DLD1 (cell line): Measurements from ENCODE around the gene DNAJC17.

ENCODE experiments used
- in situ Hi-C: cut with HindIII; loops from 2 replicates; pipeline ENCODE4 v1.10.0; 2017; ENCODE audit warnings: low sequenced_read_pairs

Gene DNAJC17

DNA sequence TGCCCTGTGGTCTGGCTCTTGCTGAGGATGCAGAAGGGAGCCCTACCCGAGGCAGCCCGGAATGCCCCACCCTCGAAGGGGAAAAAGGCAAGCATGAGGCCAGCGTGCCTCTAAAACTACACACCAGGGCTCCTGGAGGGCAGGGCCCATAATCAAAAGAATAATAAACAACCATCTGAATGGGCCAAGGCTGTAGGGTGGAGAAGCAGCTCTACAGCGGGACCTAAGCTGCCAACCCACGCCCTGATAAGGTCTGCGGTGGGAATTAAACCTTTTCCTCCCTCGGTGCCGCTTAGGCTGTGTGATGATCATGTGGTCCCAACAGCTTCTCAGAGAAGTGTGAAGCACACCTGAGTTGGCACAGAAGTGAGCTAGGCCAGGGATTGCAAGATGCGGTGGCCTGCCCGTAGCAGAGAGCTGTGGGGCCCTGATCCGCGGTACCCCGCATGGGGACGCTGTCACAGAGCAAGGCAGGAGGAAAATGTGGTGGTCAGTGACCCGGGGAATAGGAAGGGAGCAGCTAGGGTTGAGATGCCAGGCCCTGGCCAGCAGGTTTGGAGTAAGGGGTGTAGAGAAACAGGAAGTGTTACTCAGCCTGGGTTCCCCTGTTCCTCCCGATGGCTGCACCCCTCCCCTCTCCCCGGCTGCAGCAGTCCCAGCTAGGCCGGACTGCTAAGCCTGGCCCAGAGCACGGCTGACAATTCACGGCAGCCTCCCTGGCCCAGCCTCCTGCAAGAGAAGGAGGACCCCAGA lies 38.6 kb downstream of the DNAJC17 start:
- in situ Hi-C loops: no loop called here

DNA sequence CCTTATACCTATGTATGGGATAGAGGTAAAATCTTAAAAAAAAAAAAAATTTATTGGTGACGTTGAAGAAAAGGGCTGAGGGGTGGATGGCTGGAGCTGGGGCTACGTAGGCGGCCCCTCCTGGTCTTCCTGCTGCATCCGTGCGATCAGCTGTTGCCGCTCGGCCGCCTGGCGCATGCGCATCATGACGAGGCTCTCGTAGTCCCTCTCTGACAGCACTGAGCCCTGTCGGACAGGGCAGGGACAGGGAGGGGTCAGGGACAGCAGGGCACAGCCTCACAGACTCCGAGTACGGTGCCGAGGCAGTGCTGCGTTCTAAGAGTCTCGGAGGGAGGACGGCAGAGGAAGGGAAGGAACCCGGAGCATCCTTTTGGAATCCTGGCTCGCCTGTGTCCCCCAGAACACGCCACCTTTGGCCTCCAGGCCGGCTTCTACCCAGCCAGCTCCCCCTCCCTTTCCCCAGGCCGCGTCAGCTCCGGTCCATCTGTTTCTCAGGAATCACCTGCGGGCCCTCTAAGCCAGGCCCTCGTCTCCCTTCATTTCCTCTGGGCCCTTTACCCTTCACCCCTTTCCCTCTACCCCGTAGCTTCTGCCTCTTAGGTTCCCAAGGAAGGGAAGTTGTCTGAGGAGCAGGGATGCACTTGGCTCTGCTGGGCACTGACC lies 39.3 kb downstream of the DNAJC17 start:
- in situ Hi-C loops: no loop called here

DNA sequence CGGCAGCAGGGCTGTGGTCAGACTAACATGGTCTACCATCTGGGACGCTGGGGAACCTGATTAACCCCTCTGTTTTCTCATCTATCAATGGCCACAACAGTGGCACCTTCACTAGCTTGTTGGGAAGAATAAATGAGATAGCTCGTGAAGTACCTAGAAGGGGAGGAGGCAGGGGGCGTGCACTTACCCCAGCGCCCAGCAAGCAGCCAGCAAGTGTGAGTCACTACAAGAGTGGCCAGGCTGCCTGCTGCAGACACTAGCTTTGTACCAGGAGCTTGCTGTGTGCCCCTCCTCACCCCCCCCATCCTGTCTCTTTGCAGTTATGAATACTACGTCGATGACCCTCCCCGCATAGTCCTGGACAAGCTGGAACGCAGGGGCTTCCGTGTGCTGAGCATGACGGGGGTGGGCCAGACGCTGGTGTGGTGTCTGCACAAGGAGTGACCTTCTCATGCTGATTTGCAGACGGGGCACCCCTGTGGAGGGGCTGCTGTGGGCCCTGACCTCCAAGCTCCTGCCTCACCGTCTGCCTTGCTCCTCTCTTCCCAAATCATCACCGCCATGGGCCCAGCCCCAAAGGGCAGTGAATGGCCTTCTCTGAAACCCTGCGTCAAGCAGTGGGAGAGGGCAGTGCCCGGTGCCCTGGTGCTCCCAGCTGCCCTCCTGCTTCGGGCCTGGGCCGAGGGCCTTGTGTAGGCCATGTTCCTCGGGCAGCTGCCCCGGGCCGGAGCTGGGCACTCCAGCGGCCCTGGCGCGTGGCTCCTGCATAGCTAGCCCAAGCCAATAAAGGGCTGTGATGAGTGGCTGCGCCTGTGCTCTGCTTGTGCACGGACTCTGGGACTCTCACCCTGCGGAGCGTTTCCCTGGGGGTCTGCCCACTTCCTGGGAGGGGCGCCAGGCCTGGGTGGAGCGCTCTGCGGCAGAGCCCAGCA lies 40.1 kb downstream of the DNAJC17 start:
- in situ Hi-C loops: no loop called here

GRCh38 chr15:40766194-40766815 lies 41.0 kb downstream of the DNAJC17 start:
- in situ Hi-C loops: no loop called here

- in situ Hi-C loops: no loop called here
Measured at GRCh38 chr15:40764629-40765103, 42.6 kb downstream of the DNAJC17 start.

DNA sequence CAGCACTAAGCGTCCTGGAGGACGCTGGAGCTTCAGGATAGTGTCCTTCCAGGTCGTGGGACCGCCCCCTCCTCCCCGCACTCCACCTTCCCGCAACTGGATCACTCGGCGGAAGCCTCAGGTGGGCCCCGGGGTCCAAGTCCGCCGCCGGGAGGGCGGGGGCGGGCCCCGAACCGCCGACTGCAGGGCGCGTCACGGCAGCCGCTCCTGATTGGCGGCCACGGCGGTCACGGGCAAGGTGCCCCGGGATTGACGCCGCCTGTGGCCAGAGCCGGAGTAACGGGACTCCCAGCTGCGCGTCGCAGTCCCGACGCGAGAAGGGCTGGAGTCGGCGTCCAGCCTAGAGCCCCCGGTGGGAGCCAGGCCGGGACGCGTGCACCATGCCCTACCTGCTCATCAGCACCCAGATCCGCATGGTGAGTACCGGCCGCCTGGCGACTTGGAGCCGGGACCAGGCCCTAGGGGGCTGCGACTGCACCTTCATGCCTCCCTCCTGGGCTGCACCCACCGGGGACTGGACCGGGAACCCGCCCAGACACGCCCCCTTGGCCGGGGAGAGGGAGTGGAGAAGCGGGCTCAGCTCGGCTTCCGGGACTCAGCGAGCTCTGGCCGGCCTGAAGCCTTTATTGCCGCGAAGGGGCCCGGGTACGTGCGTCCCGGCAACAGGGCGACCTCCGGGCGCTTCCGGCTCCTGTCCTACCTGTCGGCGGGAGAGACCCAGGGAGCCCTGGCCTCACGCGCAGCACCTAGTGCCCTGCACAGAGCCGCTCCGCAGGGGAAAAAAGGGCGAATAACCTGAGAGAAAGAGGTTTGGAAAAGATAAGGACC lies 43.3 kb downstream of the DNAJC17 start, which contains the start of gene GCHFR:
Gene GCHFR, plus strand, starts transcription at position 268 of the 828 bp plus-strand sequence. Its CDS starts 113 bp downstream, at position 381.
- in situ Hi-C loops: no loop called here

GRCh38 chr15:40762919-40763800 lies 44.1 kb downstream of the DNAJC17 start:
- in situ Hi-C loops: no loop called here

- in situ Hi-C loops: no loop called here
Measured at GRCh38 chr15:40759961-40760360, 47.3 kb downstream of the DNAJC17 start.

GRCh38 chr15:40756938-40757337 lies 50.3 kb downstream of the DNAJC17 start:
- in situ Hi-C loops: no loop called here

- in situ Hi-C loops: no loop called here
Measured at GRCh38 chr15:40755812-40756208, 51.5 kb downstream of the DNAJC17 start.

DNA sequence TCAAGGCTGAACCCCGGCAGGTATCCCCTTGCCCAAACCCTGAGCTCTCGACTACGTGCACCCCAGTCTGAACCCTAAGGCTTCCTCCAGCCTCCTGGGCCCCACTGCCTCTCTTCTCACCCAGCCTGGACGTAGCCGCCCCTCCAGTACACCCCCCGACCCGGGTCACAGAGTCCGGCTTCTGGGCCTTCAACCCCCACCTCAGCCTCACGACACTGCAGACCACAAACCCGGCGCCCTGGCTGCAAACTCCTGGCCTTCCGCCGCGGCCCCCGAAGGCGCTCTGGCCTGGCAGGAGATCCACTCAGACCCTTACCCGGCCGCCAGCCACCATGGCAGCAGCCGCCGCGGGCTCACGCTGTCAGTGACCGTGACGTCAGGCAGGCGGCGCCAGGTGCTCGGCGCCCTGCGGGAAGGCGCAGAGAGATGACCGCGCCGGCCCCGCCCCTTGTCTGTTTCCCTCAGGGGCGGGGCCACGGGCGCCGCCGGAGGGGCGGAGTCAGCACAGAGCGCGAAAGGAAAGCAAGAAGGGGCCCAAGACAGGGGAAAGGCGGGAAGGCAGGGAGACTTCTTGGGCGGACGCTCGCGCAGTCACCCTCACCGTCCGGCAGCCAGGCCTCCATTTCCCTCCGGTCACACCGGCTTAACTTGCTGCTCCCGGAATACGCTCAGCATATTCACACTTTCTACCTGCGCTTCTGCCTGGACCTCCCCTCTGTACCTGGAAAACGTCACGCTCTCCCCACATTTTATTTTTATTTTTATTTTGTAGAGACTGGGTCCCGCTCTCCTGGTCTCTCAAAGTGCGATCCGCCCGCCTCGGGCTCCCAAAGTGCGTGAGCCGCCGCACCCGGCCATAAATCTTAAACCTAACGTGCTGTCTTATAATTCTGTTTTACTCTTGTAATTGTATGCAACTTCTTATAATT lies 52.1 kb downstream of the DNAJC17 start, which contains the start of gene RMDN3:
Gene RMDN3, minus strand, starts transcription at position 372 of the 929 bp plus-strand sequence. CDS start 471 bp downstream, outside the sequence.
- in situ Hi-C loops: no loop called here

DNA sequence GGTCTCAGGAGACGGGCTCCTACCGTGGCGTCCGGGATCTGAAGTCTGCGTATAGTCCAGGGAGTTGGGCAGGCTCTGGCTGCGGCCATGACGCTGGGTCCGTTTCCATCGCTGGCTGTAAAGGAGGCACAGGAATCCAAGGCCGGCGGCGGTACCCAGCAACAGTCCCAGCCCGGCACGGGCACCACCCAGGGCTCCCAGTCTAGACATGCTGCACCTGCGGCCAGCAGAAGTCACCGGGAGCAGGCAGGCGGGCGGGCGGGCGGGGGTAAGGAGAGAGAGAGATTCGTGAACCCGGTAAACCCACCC lies 52.7 kb downstream of the DNAJC17 start:
- in situ Hi-C loops: no loop called here

GRCh38 chr15:40751745-40752144 lies 55.5 kb downstream of the DNAJC17 start:
- in situ Hi-C loops: no loop called here

- in situ Hi-C loops: no loop called here
Measured at GRCh38 chr15:40750885-40751284, 56.4 kb downstream of the DNAJC17 start.

DNA sequence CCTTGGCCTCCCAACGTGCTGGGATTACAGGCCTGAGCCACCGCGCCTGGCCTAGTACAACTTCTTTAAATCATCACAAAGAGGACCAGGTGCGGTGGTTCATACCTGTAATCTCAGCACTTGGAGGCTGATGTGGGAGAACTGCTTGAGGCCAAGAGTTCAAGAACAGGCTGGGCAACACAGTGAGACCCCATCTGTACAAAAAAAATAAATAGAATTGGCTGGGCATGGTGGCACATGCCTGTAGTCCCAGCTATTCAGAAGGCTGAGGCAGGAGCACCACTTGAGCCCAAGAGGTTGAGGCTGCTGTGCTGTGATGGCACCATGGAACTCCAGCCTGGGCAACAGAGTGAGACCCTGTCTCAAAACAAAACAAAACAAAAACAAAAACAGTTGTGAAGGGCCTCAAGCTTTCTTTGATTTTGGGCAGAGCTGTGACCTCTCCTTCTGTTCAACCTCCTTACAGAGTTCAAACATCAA lies 58.1 kb downstream of the DNAJC17 start:
- in situ Hi-C loops: loop anchor here (10.0 kb wide), 2 partner anchors 94 to 136 kb away; no protein-coding TSS in a partner anchor

GRCh38 chr15:40747685-40748631 lies 59.3 kb downstream of the DNAJC17 start:
- in situ Hi-C loops: loop anchor here (10.0 kb wide), 2 partner anchors 93 to 137 kb away; no protein-coding TSS in a partner anchor
